ENCODE results near the gene UGT2B15. TPM values are rescaled to one million over a fixed set of nuclear protein-coding genes. Genes with fewer than 3 reads are reported as not detected.
A peak's percentile ranks its signal among the peaks of the same experiment; 100 is the strongest.

UGT2B15 gene
- total and polyA plus RNA-seq, 2 experiments from 2014 or later, result 41.0 to 103 TPM

DNA sequence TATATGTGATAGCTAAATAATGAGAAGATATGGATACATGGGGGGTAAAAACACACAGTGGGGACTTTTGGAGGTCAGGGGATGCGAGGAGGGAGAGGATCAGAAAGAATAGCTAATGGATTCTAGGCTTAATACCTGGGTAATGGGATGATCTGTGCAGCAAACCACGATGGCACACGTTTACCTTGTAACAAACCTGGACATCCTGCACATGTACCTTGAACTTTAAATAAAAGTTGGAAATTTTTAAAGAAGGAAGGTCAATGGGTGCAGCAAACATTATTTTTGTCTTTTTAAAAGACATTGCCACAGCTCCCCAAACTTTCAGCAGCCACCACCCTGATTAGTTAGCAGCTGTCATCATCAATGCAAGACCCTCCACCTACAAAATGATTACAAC is 29.7 kb upstream of the UGT2B15 start:
- Histone ChIP-seq H2AFZ (no peak overlapping the region), H3K4me3 (no peak overlapping the region), H4K20me1 (ENCODE audit: insufficient read depth, poor library complexity, severe bottlenecking) (no peaks in the 10 kb centered on the region), H3K79me2 (no peaks in the 10 kb centered on the region), H3K4me2 (no peak overlapping the region), H3K9me2 (replicated peaks; ENCODE audit: insufficient read depth) (no peaks in the 10 kb centered on the region), H3K27me3 (no peaks in the 10 kb centered on the region), H3K27ac (no peak overlapping the region), H3K9me3 (ENCODE audit: low read depth) (no peaks in the 10 kb centered on the region), H3K36me3 (replicated peaks; ENCODE audit: insufficient read depth, low read depth) (no peaks in the 10 kb centered on the region), H3K4me1 (ENCODE audit: insufficient read depth) (no peaks in the 10 kb centered on the region)
- WGBS (ENCODE audit: low lambda C conversion rate, missing lambda C conversion rate), result 84% methylated on average over 3 of the region's 3 CpGs
- no peak for DNase-seq (ENCODE audit: low spot score)
- TF ChIP-seq EZH2phosphoT487 (IDR thresholded peaks at IDR 0.05; ENCODE audit: low read depth, severe bottlenecking, unreplicated experiment) (no peak), EZH2 (IDR thresholded peaks at IDR 0.05; ENCODE audit: borderline replicate concordance) (no peak)
- TF ChIP-seq, protein P1, sequence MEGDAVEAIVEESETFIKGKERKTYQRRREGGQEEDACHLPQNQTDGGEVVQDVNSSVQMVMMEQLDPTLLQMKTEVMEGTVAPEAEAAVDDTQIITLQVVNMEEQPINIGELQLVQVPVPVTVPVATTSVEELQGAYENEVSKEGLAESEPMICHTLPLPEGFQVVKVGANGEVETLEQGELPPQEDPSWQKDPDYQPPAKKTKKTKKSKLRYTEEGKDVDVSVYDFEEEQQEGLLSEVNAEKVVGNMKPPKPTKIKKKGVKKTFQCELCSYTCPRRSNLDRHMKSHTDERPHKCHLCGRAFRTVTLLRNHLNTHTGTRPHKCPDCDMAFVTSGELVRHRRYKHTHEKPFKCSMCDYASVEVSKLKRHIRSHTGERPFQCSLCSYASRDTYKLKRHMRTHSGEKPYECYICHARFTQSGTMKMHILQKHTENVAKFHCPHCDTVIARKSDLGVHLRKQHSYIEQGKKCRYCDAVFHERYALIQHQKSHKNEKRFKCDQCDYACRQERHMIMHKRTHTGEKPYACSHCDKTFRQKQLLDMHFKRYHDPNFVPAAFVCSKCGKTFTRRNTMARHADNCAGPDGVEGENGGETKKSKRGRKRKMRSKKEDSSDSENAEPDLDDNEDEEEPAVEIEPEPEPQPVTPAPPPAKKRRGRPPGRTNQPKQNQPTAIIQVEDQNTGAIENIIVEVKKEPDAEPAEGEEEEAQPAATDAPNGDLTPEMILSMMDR (IDR thresholded peaks at IDR 0.05; ENCODE audit: poor library complexity), result no peak

- 53% methylated on average over 9 of the region's 9 CpGs for WGBS (ENCODE audit: low lambda C conversion rate, missing lambda C conversion rate)
- TF ChIP-seq EZH2 (IDR thresholded peaks at IDR 0.05; ENCODE audit: borderline replicate concordance), result no peak
- TF ChIP-seq, protein P1 (IDR thresholded peaks at IDR 0.05; ENCODE audit: poor library complexity), result no peak
- TF ChIP-seq EZH2phosphoT487 (IDR thresholded peaks at IDR 0.05; ENCODE audit: low read depth, severe bottlenecking, unreplicated experiment), result no peak
- Histone ChIP-seq H3K4me3 (peak overlapping the region; percentile 12), H3K27me3 (no peaks in the 10 kb centered on the region), H3K27ac (no peak overlapping the region), H3K79me2 (no peaks in the 10 kb centered on the region), H4K20me1 (ENCODE audit: insufficient read depth, poor library complexity, severe bottlenecking) (no peaks in the 10 kb centered on the region), H2AFZ (no peak overlapping the region), H3K9me2 (replicated peaks; ENCODE audit: insufficient read depth) (no peaks in the 10 kb centered on the region), H3K4me1 (ENCODE audit: insufficient read depth) (no peaks in the 10 kb centered on the region), H3K9me3 (ENCODE audit: low read depth) (peaks cover 3% of the 10 kb centered on the region), H3K36me3 (replicated peaks; ENCODE audit: insufficient read depth, low read depth) (no peaks in the 10 kb centered on the region), H3K4me2 (no peak overlapping the region)
- DNase-seq (ENCODE audit: low spot score), result no peak
These were observed 23.0 kb upstream of the UGT2B15 start for GRCh38 chr4:68693325-68694075.

GRCh38 chr4:68691186-68691585 is 20.7 kb upstream of the UGT2B15 start:
- Histone ChIP-seq H3K4me3 (no peak overlapping the region), H3K9me3 (ENCODE audit: low read depth) (peaks cover 3% of the 10 kb centered on the region), H3K4me2 (no peak overlapping the region), H2AFZ (no peak overlapping the region), H3K36me3 (replicated peaks; ENCODE audit: insufficient read depth, low read depth) (no peaks in the 10 kb centered on the region), H3K4me1 (ENCODE audit: insufficient read depth) (no peaks in the 10 kb centered on the region), H3K27ac (no peak overlapping the region), H4K20me1 (ENCODE audit: insufficient read depth, poor library complexity, severe bottlenecking) (no peaks in the 10 kb centered on the region), H3K27me3 (no peaks in the 10 kb centered on the region), H3K79me2 (no peaks in the 10 kb centered on the region), H3K9me2 (replicated peaks; ENCODE audit: insufficient read depth) (no peaks in the 10 kb centered on the region)
- 84% methylated on average over 3 of the region's 3 CpGs for WGBS (ENCODE audit: low lambda C conversion rate, missing lambda C conversion rate)
- TF ChIP-seq EZH2phosphoT487 (IDR thresholded peaks at IDR 0.05; ENCODE audit: low read depth, severe bottlenecking, unreplicated experiment) (no peak), EZH2 (IDR thresholded peaks at IDR 0.05; ENCODE audit: borderline replicate concordance) (no peak)
- TF ChIP-seq, protein P1 (IDR thresholded peaks at IDR 0.05; ENCODE audit: poor library complexity), result no peak
- no peak for DNase-seq (ENCODE audit: low spot score)

Data from hepatocyte (in vitro differentiated cells).